T-helper 9 cell (primary cell): Measurements from ENCODE around the gene OSBPL3.
A peak's percentile ranks its signal among the peaks of the same experiment; 100 is the strongest.
"Not testable (repeated sequence)": the region's sequence is repeated elsewhere in the genome, so short reads cannot be mapped to it uniquely, and the experiment has no call there.

Experiments used
- DNase-seq: peaks from one replicate; pipeline ENCODE4 v3.0.0-alpha.2; 2020

Gene OSBPL3

GRCh38 chr7:24824896-24825295 is 155.1 kb downstream of the OSBPL3 start:
- no peak for DNase-seq

- DNase-seq: no peak
These were observed 155.6 kb downstream of the OSBPL3 start for GRCh38 chr7:24824400-24824799.

DNA sequence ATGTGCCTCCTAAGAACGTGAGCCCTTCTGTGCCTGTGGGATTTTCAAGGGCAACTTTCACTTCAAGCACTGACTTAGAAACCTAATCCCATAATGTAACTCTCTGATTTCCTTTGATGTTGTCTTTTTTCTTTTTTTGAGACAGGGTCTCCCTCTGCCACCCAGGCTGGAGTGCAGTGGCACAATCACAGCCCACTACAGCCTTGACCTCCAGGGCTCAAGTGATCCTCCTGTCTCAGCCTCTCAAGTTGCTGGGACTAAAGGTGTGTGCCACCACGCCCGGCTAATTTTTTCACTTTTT is 158.3 kb downstream of the OSBPL3 start:
- no peak for DNase-seq

- peak; percentile 62 for DNase-seq
These were observed 158.8 kb downstream of the OSBPL3 start for GRCh38 chr7:24821045-24821753.

GRCh38 chr7:24820730-24821044 is 159.3 kb downstream of the OSBPL3 start:
- no peak for DNase-seq

GRCh38 chr7:24819916-24820689 is 159.9 kb downstream of the OSBPL3 start:
- peak; percentile 60 for DNase-seq

DNA sequence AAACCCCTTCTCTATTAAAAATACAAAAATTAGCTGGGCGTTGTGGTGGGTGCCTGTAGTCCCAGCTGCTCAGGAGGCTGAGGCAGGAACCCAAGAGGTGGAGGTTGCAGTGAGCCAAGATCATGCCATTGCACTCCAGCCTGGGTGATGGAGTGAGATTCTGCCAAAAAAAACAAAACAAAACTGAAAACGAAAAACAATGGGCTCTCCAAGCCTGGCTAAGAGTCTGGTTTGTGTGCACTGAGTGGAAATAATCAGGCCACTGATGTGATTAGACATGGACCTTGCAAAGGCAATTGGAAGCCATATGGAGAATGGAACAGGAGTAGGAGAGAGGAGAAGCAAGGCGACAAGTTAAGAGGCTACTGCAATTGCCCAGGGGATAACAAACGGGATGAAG is 162.6 kb downstream of the OSBPL3 start:
- DNase-seq: no peak

DNA sequence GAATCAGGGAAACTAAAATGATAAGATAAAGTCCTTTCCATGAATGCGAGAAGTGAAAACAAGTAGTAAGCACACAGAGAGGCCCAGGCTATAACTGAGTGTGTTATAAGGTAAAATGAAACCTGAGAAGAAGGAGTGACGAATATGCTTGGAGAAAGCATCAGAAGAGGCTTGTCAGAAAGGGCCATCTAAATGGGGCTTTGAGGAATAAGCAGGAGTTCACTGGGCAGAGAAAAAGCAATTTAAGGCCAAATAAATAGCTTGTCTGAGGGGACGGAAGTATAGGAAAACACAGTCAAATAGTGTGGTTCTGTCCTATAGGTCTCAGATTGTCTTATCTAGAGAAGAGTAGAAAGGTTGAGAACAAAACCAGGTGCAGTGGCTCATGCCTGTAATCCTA is 163.1 kb downstream of the OSBPL3 start:
- no peak for DNase-seq

DNA sequence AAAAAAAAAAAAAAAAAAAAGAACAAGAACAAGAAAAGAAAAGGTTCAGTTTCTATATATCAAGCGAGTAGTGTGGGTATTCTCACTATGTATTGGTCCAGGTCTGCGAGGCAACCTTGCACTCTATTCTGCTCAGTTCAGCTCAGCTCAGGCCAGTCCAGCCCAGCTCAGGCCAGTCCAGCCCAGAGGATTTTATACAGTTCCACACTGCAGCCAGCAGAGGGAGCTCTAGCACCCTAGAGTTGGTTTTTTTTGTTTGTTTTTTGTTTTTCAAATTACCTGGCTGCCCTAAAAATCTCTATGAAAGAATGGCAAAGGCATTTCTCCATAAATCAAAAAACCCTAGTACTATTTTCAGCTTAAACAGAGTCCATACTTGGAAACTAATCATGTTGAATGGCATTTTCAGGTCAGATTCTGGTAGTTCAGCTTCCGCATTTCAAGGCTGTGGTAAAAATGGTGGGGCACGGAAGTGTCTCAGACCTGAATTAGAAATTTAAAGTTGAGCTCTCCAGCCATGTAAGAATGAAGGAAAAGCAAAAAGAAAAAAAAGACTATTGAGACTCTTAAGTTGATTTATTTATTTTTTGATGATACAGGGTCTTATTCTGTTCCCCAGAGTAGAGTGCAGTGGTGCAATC is 167.6 kb downstream of the OSBPL3 start:
- DNase-seq: peak; percentile 49

- no peak for DNase-seq
These were observed 171.5 kb downstream of the OSBPL3 start for GRCh38 chr7:24808518-24808917.

DNA sequence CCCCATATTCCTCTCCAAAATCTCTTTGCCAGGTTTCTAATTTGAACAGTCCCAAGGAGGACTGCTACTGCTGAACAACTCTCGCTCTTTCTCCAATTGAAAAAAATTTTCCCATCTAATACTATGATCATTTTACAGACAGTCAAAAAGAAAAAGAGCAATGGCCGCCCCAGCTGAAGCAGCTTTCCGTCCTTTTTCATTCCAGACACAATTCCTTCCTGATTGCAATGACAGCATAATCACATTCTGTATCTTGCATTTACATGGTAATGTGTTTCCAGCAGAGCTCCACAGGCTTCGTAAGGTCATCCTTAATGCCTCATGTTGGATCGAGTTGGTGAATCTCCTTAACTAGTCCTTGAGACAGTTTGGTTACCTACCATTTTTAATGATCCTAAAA is 177.7 kb downstream of the OSBPL3 start:
- no peak for DNase-seq

DNA sequence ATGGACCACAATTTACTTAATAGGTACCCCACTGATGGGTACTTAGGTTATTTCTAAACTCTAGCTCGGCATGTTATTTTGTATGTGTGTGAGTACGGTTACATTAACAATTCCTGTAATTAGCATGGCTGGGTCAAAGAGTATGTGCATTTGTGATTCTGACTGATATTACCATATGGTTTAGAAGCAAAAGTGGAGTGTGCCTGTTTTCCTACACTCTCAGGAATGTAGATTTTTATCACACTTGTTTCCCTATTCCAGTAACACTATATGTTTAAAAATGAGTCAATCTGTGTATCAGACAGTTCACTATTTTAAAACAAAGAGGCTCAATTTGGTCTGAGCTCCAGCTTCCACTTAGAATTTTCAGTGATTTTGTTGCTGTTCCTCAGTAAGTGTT is 178.1 kb downstream of the OSBPL3 start:
- DNase-seq: no peak

DNA sequence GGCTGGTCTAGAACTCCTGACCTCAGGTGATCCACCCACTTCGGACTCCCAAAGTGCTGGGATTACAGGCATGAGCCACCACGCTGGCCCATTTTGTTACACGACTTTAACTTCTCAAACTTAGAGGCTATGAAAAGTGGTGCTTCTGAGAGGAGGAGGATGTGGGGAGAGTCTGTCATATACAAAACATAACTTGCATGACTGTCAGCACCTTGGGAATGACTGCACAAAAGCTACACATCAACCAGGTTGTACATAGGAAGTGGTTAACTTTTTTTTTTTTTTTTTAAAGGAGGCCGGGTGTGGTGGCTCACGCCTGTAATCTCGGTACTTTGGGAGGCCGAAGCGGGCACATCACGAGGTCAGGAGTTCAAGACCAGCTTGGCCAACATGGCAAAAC is 179.3 kb downstream of the OSBPL3 start:
- no peak for DNase-seq

- no peak for DNase-seq
These were observed 179.9 kb downstream of the OSBPL3 start for GRCh38 chr7:24800073-24800472.

GRCh38 chr7:24799506-24799905 is 180.5 kb downstream of the OSBPL3 start:
- DNase-seq: no peak

- DNase-seq: no peak
These were observed 181.7 kb downstream of the OSBPL3 start for GRCh38 chr7:24798261-24798660.

DNA sequence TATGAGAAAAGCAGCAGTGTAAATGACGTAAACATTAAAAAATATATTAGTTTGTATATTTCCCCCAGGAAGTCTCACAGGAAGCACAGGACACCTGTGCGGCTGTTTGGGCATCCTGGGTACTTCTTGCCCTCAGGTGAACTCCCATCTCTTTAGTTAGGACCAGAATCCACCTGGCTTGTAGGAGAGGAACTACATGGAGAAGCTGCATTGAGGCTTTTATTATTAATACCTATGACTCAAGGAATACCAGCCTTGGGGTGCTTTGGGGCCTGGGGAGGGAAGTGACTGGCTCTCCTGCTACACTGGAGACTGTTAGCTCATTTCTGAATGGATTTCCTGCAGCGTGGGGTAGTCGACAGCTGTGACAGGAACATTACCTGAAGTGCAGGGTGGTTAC is 182.7 kb downstream of the OSBPL3 start:
- DNase-seq: no peak

DNA sequence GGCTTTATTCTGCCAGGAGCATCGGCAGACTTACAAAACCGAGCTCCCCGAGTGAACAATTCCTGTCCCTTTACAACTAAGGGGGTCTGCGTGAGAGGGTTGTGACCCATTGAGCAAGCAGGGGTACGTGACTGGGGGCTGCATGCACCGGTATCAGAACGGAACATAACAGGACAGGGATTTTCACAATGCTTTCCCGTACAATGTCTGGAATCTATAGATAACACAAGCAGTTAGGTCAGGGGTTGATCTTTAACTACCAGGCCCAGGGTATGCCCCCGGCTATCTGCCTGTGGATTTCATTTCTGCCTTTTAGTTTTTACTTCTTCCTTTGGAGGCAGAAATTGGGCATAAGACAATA is 184.6 kb downstream of the OSBPL3 start:
- DNase-seq: no peak

- DNase-seq: not testable (repeated sequence)
These were observed 185.1 kb downstream of the OSBPL3 start for GRCh38 chr7:24794751-24795406.

GRCh38 chr7:24793982-24794648 is 185.9 kb downstream of the OSBPL3 start:
- no peak for DNase-seq

DNA sequence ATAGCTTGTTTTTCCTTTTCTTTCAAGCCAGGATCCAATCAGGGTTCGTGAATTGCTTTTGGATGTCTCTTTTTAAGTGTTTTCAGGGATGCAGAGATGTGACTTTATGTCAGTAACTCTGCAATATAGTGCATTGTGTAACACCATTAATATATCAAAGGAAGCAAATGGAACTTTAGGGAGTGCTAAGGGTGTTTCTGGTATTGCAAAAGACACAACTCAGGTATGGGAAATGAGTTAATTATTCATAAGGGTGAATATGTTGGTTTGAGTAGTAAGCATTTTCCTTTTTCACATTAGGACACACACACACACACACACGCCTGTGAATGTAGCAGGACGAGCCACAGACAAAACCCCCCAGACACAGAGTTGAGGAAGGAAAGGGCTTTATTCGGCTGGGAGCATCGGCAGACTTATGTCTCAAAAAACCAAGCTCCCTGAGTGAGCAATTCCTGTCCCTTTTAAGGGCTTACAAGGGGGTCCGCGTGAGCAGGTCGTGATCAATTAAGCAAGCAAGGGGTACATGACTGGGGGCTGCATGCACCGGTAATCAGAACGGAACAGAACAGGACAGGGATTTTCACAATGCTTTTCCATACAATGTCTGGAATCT is 190.9 kb downstream of the OSBPL3 start:
- no peak for DNase-seq

DNA sequence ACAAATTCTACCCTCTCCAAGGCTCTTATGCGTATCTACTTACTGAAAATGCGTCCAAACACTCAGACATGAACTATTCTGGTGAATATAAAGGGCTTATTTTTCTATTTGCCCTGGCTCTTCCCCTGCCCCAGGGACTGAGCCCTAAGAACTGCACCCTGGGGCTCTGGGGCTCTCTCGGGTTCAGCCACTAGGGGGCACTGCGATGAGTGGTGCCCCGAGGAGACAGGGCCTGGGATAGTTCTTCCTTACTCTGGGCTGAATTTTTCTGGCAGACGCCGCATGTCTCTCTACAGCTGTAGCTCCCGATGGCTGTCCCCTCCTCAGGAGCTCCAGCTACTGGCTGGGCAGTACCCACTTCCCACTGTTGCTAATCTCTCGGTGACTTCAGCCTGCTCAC is 191.9 kb downstream of the OSBPL3 start:
- DNase-seq: no peak

GRCh38 chr7:24786941-24787340 is 193.0 kb downstream of the OSBPL3 start:
- no peak for DNase-seq
